Activated CD4-positive, alpha-beta T cell treated with anti-CD3 and anti-CD28 coated beads for 4 hours (primary cell): ENCODE measurements around the gene KLHL22.
A peak's percentile ranks its signal among the peaks of the same experiment; 100 is the strongest.
"Not testable (repeated sequence)": the region's sequence is repeated elsewhere in the genome, so short reads cannot be mapped to it uniquely, and the experiment has no call there.

ENCODE experiments used
- DNase-seq, 2 donors: peaks; one replicate each; pipeline ENCODE4 v3.0.0-alpha.2; 2020

The KLHL22 gene

GRCh38 chr22:20523086-20523983 lies 27.7 kb upstream of the KLHL22 start:
- no peak for DNase-seq

GRCh38 chr22:20522134-20523004 lies 26.8 kb upstream of the KLHL22 start:
- DNase-seq = no peak

GRCh38 chr22:20520093-20520511 lies 24.5 kb upstream of the KLHL22 start:
- DNase-seq = peak; percentile 36 to 46

GRCh38 chr22:20519558-20519957 lies 24.0 kb upstream of the KLHL22 start:
- DNase-seq = no peak

- no peak for DNase-seq
Measured at GRCh38 chr22:20517841-20518592, 22.4 kb upstream of the KLHL22 start.

GRCh38 chr22:20517422-20517821 lies 21.8 kb upstream of the KLHL22 start:
- no peak for DNase-seq

GRCh38 chr22:20516399-20516798 lies 20.8 kb upstream of the KLHL22 start:
- no peak for DNase-seq

GRCh38 chr22:20514658-20515406 lies 19.2 kb upstream of the KLHL22 start:
- no peak for DNase-seq

GRCh38 chr22:20511578-20512229 lies 16.1 kb upstream of the KLHL22 start:
- DNase-seq = no peak

- no peak for DNase-seq
Measured at GRCh38 chr22:20510811-20511577, 15.4 kb upstream of the KLHL22 start.

- DNase-seq = peak; percentile 59 to 73
Measured at GRCh38 chr22:20509344-20510047, 13.9 kb upstream of the KLHL22 start.

- DNase-seq = no peak
Measured at GRCh38 chr22:20508815-20509271, 13.2 kb upstream of the KLHL22 start.

GRCh38 chr22:20508067-20508755 lies 12.6 kb upstream of the KLHL22 start:
- DNase-seq = not testable (repeated sequence)

- DNase-seq = peak; percentile 85 to 86
Measured at GRCh38 chr22:20507253-20508066, 11.9 kb upstream of the KLHL22 start, which contains the start of gene MED15. Gene MED15, plus strand, starts transcription at chr22:20507610. Its CDS starts 69 bp downstream, at chr22:20507679.

- DNase-seq = no peak
Measured at GRCh38 chr22:20506543-20507252, 11.1 kb upstream of the KLHL22 start.

- DNase-seq = not testable (repeated sequence)
Measured at GRCh38 chr22:20504293-20504922, 8.8 kb upstream of the KLHL22 start.

GRCh38 chr22:20503816-20504215 lies 8.2 kb upstream of the KLHL22 start:
- no peak for DNase-seq
